ENCODE data around the gene ZMIZ1. TPM values are rescaled to one million over a fixed set of nuclear protein-coding genes. Genes with fewer than 3 reads are reported as not detected.

The ZMIZ1 gene
- total RNA-seq, 2 experiments from 2014 or later: 27.3 to 28.2 TPM

GRCh38 chr10:79238606-79239005 is 169.8 kb downstream of the ZMIZ1 start:
- no peaks in the 10 kb centered on the region for H3K9me3 Mint-ChIP-seq
- DNase-seq: no peak
- H3K36me3 Mint-ChIP-seq: no peaks in the 10 kb centered on the region
- H3K27me3 Mint-ChIP-seq: no peaks in the 10 kb centered on the region
- H3K4me1 Mint-ChIP-seq: peaks cover 15% of the 10 kb centered on the region
- H3K27ac Mint-ChIP-seq: no peak overlapping the region
- H3K4me3 Mint-ChIP-seq: no peak overlapping the region

- DNase-seq: no peak
- Mint-ChIP-seq H3K36me3 (peaks cover 3% of the 10 kb centered on the region), H3K27ac (no peak overlapping the region), H3K9me3 (no peaks in the 10 kb centered on the region), H3K4me1 (peaks cover 18% of the 10 kb centered on the region), H3K27me3 (no peaks in the 10 kb centered on the region), H3K4me3 (no peak overlapping the region)
These were observed 170.6 kb downstream of the ZMIZ1 start for GRCh38 chr10:79239275-79239779.

DNA sequence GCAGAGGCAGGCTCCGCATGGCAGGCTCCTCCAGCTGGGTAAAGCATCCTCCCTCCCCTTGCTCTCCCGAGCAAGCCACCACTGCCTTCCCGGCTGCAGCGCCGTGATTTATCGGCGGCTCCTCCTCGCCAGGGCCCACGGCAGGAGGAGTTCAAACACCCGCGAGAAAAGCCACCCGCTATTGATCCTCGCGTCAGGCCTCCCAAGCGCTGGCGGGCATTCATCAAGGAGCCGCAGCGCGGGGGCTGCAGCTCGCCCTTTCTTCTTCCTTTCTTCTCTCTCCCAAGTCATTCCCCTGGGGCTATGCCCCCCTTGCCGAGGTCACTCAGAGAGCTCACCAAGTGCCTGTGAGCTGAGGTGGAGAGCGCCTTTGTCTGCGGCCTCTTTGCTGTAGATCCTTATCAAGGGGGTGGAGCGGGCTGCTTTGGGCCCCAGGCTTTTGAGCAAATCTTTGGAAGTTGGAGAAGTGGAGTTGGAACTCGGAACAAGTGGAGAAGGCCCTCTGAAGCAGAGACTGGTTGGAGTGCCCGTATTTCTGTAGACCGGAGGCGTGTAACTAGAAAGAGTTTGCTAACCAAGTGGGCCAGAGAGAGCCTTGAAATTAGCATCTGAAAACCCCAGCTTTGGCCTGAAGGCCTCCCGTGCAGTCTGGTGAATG is 171.3 kb downstream of the ZMIZ1 start:
- Mint-ChIP-seq H3K36me3 (peaks cover 10% of the 10 kb centered on the region), H3K27me3 (no peaks in the 10 kb centered on the region), H3K4me3 (no peak overlapping the region), H3K9me3 (no peaks in the 10 kb centered on the region), H3K4me1 (peaks cover 26% of the 10 kb centered on the region), H3K27ac (no peak overlapping the region)
- no peak for DNase-seq

GRCh38 chr10:79241629-79241989 is 172.8 kb downstream of the ZMIZ1 start:
- Mint-ChIP-seq H3K4me1 (peaks cover 36% of the 10 kb centered on the region), H3K36me3 (peaks cover 13% of the 10 kb centered on the region), H3K9me3 (no peaks in the 10 kb centered on the region), H3K27ac (peak overlapping the region; percentile 73), H3K4me3 (peak overlapping the region; percentile 80), H3K27me3 (no peaks in the 10 kb centered on the region)
- no peak for DNase-seq

DNA sequence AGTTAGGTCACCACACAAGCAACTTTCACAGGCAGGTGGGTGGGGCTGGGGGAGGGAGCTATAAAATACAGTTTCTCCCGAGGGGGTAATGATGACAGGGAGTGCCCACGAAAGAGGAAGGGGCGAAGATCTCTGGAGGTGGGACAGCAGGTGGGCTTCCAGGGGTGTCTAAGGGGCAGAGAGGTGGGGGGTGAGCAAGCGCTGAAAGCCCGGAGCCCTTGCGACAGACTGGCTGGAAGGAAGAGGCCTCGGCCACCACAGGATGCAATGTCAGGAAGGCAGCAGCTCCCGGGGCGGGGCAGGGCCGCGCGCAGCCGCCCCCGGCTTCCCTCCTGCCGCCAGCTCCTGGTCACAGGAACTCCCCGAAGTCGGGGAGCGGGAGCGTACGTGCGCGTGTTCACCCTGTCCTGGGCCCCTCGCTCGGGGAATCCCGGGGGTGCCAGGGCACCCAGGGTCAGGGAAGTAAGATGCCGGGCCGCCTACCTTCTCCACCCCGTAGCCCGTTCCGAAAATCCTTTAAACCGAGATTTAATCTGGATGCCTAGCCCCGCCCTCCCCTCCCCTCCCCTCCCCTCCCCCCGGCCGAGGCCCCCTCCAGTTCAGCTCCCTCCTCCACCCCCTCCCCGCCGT is 173.3 kb downstream of the ZMIZ1 start:
- Mint-ChIP-seq H3K4me1 (peaks cover 40% of the 10 kb centered on the region), H3K9me3 (no peaks in the 10 kb centered on the region), H3K27ac (peak overlapping the region; percentile 73)

DNA sequence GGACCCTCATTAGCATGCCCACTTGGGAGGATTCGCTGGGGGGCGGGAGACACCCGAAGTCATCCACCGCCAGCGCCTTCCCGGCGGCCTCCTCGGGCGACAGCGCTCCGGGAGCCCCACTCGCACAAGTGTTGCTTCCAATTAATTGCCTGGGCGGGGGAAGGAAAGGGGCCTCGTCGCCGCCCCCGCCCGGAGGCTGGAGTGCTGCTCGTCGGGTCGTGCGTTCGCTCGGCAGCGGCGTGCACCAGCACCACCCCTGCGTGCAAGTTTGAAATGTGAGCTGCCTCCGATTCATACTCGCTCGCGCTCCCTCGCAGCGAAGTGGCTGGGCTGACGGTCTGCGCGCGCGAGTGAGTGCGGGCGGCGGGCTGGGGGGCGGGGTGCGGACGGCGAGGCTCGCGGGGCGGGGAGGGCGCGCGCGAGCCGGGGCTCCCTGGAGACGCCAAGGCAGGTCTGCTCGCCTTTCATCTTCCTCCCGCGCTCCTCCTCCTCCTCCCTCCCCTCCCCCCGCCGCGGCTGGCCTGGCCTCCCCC is 173.9 kb downstream of the ZMIZ1 start:
- Mint-ChIP-seq H3K27me3 (no peaks in the 10 kb centered on the region), H3K27ac (peak overlapping the region; percentile 54), H3K9me3 (no peaks in the 10 kb centered on the region), H3K4me1 (peaks cover 43% of the 10 kb centered on the region), H3K36me3 (peaks cover 13% of the 10 kb centered on the region), H3K4me3 (peak overlapping the region; percentile 75)
- DNase-seq: peak; percentile 77

More for the DNA sequence above, 173.3 kb downstream of the ZMIZ1 start:
- DNase-seq: peak; percentile 80
- Mint-ChIP-seq H3K27me3 (no peaks in the 10 kb centered on the region), H3K4me3 (peak overlapping the region; percentile 80), H3K36me3 (peaks cover 13% of the 10 kb centered on the region)

DNA sequence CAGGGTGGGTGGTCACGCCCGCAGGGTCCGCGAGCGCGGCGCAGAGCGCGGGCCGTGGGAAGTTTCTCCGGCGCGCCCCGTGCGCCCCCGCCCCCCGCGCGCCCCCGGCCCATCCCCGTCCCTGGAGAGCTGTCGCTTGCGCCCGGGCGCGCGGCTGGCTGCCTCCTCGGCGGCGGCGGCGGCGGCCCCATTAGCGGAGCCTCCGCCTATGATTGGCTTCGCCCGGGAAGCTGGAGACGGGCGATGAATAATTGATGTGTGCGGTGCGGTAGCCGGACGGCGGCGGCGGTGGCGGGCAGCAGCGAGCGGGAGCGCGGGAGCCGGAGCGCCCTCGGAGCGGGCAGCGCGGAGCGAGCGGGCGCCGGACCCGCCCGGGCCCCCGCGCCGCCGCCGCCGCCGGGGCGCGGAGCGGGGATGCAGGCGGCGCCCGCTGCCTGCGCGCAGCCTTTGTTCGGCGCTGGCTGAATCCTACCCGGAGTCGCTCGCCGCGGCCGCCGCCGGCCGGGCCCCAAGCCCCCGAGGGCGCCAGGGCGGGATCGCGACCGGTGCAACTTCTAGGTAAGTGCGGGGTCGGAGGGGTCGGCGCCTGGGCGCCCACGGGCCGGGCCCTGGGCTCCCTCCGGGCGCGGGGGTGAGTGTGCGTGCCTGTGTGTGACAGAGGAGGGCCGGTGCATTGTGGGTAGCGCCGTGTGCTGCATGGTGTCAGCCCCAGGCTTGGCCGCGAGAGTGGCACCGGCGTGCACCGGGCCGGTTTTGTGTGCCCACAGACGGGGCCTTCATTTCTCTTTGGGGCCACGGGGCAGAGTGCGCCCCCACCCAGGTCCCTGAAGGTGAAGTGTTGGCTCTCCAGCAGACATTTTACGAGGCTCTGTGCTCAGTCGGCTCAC is 174.7 kb downstream of the ZMIZ1 start:
- peaks cover 13% of the 10 kb centered on the region for H3K36me3 Mint-ChIP-seq
- no peaks in the 10 kb centered on the region for H3K9me3 Mint-ChIP-seq
- H3K4me3 Mint-ChIP-seq: peak overlapping the region; percentile 87
- peak overlapping the region; percentile 88 for H3K27ac Mint-ChIP-seq
- H3K27me3 Mint-ChIP-seq: no peaks in the 10 kb centered on the region
- H3K4me1 Mint-ChIP-seq: peaks cover 50% of the 10 kb centered on the region
- DNase-seq: peak; percentile 63

DNA sequence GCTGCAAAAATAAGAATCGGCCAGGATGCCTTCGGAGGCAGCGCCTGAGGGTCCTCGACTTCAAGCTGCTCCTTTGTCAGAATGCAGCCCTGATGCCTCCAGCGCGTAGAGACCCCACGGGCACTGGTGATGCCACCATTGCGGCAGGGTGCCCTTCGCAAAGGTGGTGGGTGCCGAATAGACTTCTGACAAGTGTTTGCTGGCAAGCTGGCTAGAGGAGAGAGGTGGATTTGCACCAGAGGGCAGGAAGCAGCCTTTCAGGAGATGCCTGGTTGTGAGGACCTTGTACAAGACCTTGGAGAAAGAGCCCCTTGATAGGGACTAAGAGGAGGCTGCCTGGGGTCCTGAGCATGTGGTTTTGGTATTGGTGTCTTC is 175.3 kb downstream of the ZMIZ1 start:
- peak overlapping the region; percentile 88 for H3K27ac Mint-ChIP-seq
- no peak for DNase-seq

GRCh38 chr10:79244841-79245504 is 176.2 kb downstream of the ZMIZ1 start:
- Mint-ChIP-seq H3K4me1 (peaks cover 63% of the 10 kb centered on the region), H3K9me3 (no peaks in the 10 kb centered on the region), H3K27ac (peak overlapping the region; percentile 88), H3K4me3 (peak overlapping the region; percentile 87), H3K27me3 (no peaks in the 10 kb centered on the region), H3K36me3 (peaks cover 13% of the 10 kb centered on the region)
- no peak for DNase-seq

More for the DNA sequence above, 175.3 kb downstream of the ZMIZ1 start:
- H3K27me3 Mint-ChIP-seq: no peaks in the 10 kb centered on the region
- no peaks in the 10 kb centered on the region for H3K9me3 Mint-ChIP-seq
- peaks cover 13% of the 10 kb centered on the region for H3K36me3 Mint-ChIP-seq
- peaks cover 55% of the 10 kb centered on the region for H3K4me1 Mint-ChIP-seq
- peak overlapping the region; percentile 87 for H3K4me3 Mint-ChIP-seq

GRCh38 chr10:79245539-79246208 is 176.9 kb downstream of the ZMIZ1 start:
- no peak for DNase-seq
- peak overlapping the region; percentile 87 for H3K4me3 Mint-ChIP-seq
- H3K27me3 Mint-ChIP-seq: no peaks in the 10 kb centered on the region
- peaks cover 67% of the 10 kb centered on the region for H3K4me1 Mint-ChIP-seq
- H3K36me3 Mint-ChIP-seq: peaks cover 13% of the 10 kb centered on the region
- no peaks in the 10 kb centered on the region for H3K9me3 Mint-ChIP-seq
- peak overlapping the region; percentile 45 for H3K27ac Mint-ChIP-seq

- no peak for DNase-seq
- no peaks in the 10 kb centered on the region for H3K9me3 Mint-ChIP-seq
- H3K27me3 Mint-ChIP-seq: no peaks in the 10 kb centered on the region
- H3K36me3 Mint-ChIP-seq: peaks cover 13% of the 10 kb centered on the region
- no peak overlapping the region for H3K4me3 Mint-ChIP-seq
- H3K27ac Mint-ChIP-seq: no peak overlapping the region
- H3K4me1 Mint-ChIP-seq: peaks cover 68% of the 10 kb centered on the region
These were observed 177.4 kb downstream of the ZMIZ1 start for GRCh38 chr10:79246209-79246581.

- Mint-ChIP-seq H3K4me1 (peaks cover 62% of the 10 kb centered on the region), H3K9me3 (no peaks in the 10 kb centered on the region), H3K36me3 (peaks cover 13% of the 10 kb centered on the region), H3K27ac (no peak overlapping the region), H3K4me3 (no peak overlapping the region), H3K27me3 (no peaks in the 10 kb centered on the region)
- DNase-seq: no peak
These were observed 178.0 kb downstream of the ZMIZ1 start for GRCh38 chr10:79246606-79247275.

GRCh38 chr10:79247373-79248137 is 178.8 kb downstream of the ZMIZ1 start:
- Mint-ChIP-seq H3K36me3 (peaks cover 13% of the 10 kb centered on the region), H3K27me3 (no peaks in the 10 kb centered on the region), H3K27ac (peak overlapping the region; percentile 73), H3K4me3 (peak overlapping the region; percentile 70), H3K4me1 (peaks cover 59% of the 10 kb centered on the region), H3K9me3 (no peaks in the 10 kb centered on the region)
- no peak for DNase-seq

Measured in activated naive CD8-positive, alpha-beta T cell treated with anti-CD3 and anti-CD28 coated beads for 36 hours (primary cell).